ENCODE measurements around the gene SWSAP1. TPM values are rescaled to one million over a fixed set of nuclear protein-coding genes. Genes with fewer than 3 reads are reported as not detected.

The SWSAP1 gene
- total RNA-seq, 6 experiments from 2014 or later = 1.4 to 2.7 (median 2.3) TPM

DNA sequence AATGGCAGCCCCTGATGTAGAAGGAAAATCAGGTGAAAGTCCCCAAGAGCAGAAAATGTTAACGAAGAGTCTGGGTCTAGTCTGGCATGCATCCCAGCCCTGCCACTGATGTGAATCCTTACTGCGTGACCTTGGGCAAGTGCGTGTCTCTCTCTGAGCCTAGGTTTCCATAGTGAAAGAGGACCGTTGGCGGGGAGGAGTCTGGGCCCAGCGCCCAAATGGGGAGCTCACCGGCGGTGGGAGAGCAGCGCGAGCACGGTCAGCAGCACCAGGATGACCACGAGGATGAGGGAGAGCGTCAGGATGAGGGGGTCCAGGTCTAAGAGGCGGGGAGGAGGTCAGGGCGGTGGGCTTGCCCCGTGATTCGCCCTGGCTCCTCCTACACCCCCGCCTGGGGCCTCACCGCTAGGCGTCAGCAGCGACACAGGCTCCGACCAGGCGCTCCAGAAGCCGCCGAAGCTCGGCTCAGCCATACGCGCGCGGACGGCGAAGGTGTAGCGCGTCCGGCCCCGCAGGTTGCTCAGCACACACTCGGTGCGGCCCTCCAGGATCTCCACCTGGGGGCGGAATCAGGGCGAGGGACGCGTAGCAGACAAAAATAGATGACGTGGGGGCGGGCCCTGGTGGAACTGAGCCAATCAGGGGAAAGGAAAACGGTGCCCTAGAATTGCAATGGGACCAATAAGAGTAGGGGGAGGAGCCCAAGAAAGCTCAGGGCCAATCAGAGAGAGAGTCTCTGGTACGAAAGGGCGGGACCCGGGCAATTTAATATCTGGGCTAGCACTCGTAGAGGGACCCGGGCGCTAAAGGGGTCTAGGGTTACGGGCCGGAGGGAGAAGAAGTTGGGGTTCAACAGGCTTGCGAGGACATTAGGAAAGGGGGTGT lies 6.4 kb downstream of the SWSAP1 start:
- peak overlapping the region; percentile 60 to 83 (median 73) for H3K27ac ChIP-seq

GRCh38 chr19:11382898-11383705 lies 8.6 kb downstream of the SWSAP1 start:
- Histone ChIP-seq H3K4me1 (peaks cover 0 to 9% (median 3%) of the 10 kb centered on the region in 4 donors), H3K36me3 (no peaks in the 10 kb centered on the region), H3K27me3 (no peaks in the 10 kb centered on the region), H3K9me3 (no peaks in the 10 kb centered on the region), H3K4me3 (peak overlapping the region; percentile 42 to 52 (median 47)), H3K27ac (peak overlapping the region; percentile 53 to 72 (median 67))
- intact Hi-C loops (cut with DNase I) = loop anchor here in 1 of 2 donors (10.0 kb wide), 1 partner anchor 62 kb away; no protein-coding TSS in a partner anchor
- WGBS (ENCODE audit: insufficient coverage, low coverage, low lambda C conversion rate, missing lambda C conversion rate) = 10% methylated on average over 9 of the region's 65 CpGs
- ATAC-seq (peak; percentile 33 to 47 (median 40)), DNase-seq (peak; percentile 72 to 85 (median 78))
- peak; percentile 64 to 81 (median 74) for TF ChIP-seq CTCF (IDR thresholded peaks at IDR 0.05)
- TF ChIP-seq POLR2A (IDR thresholded peaks at IDR 0.05) = no peak

More for the DNA sequence above, 6.4 kb downstream of the SWSAP1 start:
- H3K4me3 ChIP-seq = peak overlapping the region; percentile 51 to 59 (median 52)
- ATAC-seq = peak; percentile 68 to 87 (median 84)
- no peaks in the 10 kb centered on the region for H3K27me3 ChIP-seq
- DNase-seq = peak; percentile 91 to 95 (median 92)
- intact Hi-C loops (cut with DNase I) = loop anchor here in 1 of 2 donors (10.0 kb wide), 1 partner anchor 64 kb away; no protein-coding TSS in a partner anchor
- H3K36me3 ChIP-seq = no peaks in the 10 kb centered on the region
- under 1% methylated on average over 25 of the region's 54 CpGs for WGBS (ENCODE audit: insufficient coverage, low coverage, low lambda C conversion rate, missing lambda C conversion rate)
- TF ChIP-seq POLR2A (IDR thresholded peaks at IDR 0.05) = peak; percentile 85
- TF ChIP-seq CTCF (IDR thresholded peaks at IDR 0.05) = peak; percentile 79 to 86 (median 84)
- H3K4me1 ChIP-seq = peaks cover 0 to 25% (median 10%) of the 10 kb centered on the region in 4 donors
- H3K9me3 ChIP-seq = no peaks in the 10 kb centered on the region

- no peak for TF ChIP-seq POLR2A (IDR thresholded peaks at IDR 0.05)
- TF ChIP-seq CTCF (IDR thresholded peaks at IDR 0.05) = no peak
- DNase-seq (no peak), ATAC-seq (no peak)
- Histone ChIP-seq H3K36me3 (no peaks in the 10 kb centered on the region), H3K27ac (peak overlapping the region; percentile 53 to 72 (median 67)), H3K4me3 (peak overlapping the region; percentile 42 to 52 (median 47)), H3K27me3 (no peaks in the 10 kb centered on the region), H3K4me1 (peaks cover 0 to 9% (median 3%) of the 10 kb centered on the region in 4 donors), H3K9me3 (no peaks in the 10 kb centered on the region)
- intact Hi-C loops (cut with DNase I) = loop anchor here in 1 of 2 donors (10.0 kb wide), 1 partner anchor 61 kb away; no protein-coding TSS in a partner anchor
- WGBS (ENCODE audit: insufficient coverage, low coverage, low lambda C conversion rate, missing lambda C conversion rate) = 7% methylated on average over 7 of the region's 9 CpGs
Measured at GRCh38 chr19:11383706-11384048, 9.2 kb downstream of the SWSAP1 start.

GRCh38 chr19:11384778-11385129 lies 10.3 kb downstream of the SWSAP1 start:
- 88% methylated on average over 5 of the region's 5 CpGs for WGBS (ENCODE audit: insufficient coverage, low coverage, low lambda C conversion rate, missing lambda C conversion rate)
- Histone ChIP-seq H3K4me3 (no peak overlapping the region), H3K9me3 (no peaks in the 10 kb centered on the region), H3K36me3 (no peaks in the 10 kb centered on the region), H3K27me3 (no peaks in the 10 kb centered on the region), H3K4me1 (peaks cover 0 to 9% (median 3%) of the 10 kb centered on the region in 4 donors), H3K27ac (no peak overlapping the region)
- DNase-seq (no peak), ATAC-seq (no peak)
- intact Hi-C loops (cut with DNase I) = loop anchor here in 1 of 2 donors (10.0 kb wide), 1 partner anchor 60 kb away; no protein-coding TSS in a partner anchor
- TF ChIP-seq POLR2A (IDR thresholded peaks at IDR 0.05) = no peak
- TF ChIP-seq CTCF (IDR thresholded peaks at IDR 0.05) = no peak
